Measurements from ENCODE around the gene SNCAIP.

The SNCAIP gene

DNA sequence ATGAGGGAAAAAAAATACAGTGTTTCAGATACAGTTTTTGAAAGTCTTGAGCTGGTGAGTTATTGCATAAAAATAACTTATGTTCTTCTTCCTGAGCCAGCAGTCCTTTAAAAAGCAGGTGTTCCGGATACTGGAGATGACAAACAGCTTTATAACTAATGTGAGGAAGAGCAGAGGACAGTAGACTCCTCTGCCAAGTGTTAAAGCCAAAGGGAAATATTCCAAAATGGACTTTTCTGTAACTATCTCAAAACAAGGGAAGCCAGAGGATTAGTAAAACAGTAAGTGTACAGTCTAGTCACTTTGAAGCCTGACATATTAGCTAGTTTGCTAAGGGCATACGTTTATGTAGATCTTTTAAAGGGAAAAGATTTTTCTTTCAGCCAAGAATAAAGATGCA, 11.0 kb upstream of the SNCAIP start:
- TF ChIP-seq, protein P1, sequence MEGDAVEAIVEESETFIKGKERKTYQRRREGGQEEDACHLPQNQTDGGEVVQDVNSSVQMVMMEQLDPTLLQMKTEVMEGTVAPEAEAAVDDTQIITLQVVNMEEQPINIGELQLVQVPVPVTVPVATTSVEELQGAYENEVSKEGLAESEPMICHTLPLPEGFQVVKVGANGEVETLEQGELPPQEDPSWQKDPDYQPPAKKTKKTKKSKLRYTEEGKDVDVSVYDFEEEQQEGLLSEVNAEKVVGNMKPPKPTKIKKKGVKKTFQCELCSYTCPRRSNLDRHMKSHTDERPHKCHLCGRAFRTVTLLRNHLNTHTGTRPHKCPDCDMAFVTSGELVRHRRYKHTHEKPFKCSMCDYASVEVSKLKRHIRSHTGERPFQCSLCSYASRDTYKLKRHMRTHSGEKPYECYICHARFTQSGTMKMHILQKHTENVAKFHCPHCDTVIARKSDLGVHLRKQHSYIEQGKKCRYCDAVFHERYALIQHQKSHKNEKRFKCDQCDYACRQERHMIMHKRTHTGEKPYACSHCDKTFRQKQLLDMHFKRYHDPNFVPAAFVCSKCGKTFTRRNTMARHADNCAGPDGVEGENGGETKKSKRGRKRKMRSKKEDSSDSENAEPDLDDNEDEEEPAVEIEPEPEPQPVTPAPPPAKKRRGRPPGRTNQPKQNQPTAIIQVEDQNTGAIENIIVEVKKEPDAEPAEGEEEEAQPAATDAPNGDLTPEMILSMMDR (conservative IDR thresholded peaks at IDR 0.05): no peak
- H3K27ac ChIP-seq: no peak overlapping the region

DNA sequence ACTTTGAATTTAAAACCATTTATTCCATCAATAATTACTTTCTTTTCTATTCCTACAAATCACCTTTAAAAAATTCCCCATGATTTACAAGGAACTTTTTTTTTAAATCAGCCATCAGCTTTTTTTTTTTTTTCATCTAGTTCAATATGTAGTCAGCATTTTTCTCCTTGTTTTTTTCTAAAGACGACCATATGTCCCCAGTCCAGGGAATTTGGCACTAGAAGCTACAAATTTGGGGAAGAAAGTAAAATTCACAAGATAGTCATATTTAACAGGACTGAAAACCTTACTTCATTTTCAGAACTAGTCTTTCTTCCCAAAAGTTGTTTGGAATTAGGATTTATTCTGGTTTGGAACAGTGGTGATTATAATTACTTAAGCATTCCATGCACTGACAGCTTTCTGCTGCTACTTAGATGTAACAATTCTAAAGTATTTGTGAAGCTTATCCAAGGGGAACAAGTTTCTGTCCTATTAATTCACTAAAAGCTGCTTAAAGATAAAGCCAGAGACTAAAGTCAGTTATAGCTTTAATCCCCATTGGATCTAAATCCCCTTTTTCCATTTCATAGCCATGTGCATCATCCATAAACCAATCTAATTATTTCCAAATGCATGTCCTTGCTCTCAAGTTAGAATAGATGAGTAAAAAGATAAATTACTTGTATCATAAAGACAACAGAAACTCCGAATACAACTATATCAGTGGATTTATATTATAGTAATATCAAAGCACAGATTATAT, 7.4 kb upstream of the SNCAIP start:
- TF ChIP-seq, protein P1 (conservative IDR thresholded peaks at IDR 0.05): no peak
- no peak overlapping the region for H3K27ac ChIP-seq

DNA sequence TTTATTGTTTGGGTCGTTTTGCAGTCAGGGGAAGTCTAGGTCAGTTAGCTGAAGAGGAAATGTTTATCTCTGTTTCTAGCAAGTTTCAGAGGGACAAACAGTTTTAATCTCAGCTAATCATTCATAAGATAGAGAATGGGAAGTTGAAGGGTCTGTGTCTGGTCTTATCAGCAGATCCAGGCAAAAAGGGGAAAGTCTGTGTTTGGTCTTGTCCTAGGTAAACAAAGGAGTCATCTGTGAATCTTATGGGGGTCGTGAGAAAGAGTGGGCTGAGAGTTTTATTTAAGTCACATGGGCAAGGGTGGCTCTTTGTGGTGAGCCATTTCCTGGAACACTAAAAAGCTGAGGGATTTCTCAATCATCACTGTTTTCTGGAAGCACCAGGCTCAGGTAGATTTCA, 5.6 kb upstream of the SNCAIP start:
- no peak overlapping the region for H3K27ac ChIP-seq
- TF ChIP-seq, protein P1 (conservative IDR thresholded peaks at IDR 0.05): no peak

DNA sequence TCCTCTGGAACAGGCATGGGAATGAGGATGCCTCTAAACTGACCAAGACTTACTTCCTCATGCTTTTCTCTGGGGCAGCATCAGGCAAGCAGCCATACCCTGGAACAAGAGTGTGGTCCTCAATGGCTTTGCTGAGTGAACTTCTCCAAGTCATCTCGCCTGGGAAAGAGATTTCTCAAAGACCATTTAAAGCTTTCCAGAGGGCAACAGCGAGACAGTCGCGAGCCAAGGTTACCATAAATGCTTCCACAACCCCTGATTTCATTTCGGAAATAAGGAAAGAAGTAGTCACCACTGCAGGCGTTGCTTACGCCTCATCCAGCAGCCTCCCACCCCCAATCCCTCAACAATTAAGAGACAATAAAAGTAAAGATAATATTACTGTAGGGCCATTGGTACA, 1.1 kb upstream of the SNCAIP start:
- no peak overlapping the region for H3K27ac ChIP-seq
- TF ChIP-seq, protein P1 (conservative IDR thresholded peaks at IDR 0.05): no peak

DNA sequence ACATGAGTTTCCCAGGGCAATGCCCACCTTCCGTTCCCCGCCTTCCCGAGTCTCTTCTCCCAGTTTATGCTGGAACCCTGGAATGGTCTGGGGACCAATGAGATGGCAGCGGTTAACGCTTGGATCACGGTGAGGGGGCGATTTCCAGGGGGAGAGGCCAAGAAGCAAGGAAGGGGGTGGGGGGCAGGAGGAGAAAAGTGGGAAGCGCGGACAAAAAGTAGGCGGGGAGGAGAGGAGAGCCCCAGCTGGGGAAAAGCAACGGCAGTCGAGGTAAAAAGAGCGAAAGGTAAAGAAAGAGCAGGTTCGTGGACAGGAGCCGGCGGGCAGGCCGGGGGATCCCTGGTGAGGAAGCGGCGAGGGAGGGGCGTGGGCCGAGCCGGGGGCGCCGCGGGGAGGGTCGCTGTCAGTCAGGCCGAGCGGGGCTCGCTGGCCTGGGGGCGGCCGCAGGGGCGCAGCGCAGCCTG, 508 bp upstream of the SNCAIP start:
- TF ChIP-seq, protein P1 (conservative IDR thresholded peaks at IDR 0.05): no peak
- H3K27ac ChIP-seq: no peak overlapping the region

GRCh38 chr5:122312591-122313406, 762 bp downstream of the SNCAIP start:
- no peak overlapping the region for H3K27ac ChIP-seq
- TF ChIP-seq, protein P1 (conservative IDR thresholded peaks at IDR 0.05): no peak

DNA sequence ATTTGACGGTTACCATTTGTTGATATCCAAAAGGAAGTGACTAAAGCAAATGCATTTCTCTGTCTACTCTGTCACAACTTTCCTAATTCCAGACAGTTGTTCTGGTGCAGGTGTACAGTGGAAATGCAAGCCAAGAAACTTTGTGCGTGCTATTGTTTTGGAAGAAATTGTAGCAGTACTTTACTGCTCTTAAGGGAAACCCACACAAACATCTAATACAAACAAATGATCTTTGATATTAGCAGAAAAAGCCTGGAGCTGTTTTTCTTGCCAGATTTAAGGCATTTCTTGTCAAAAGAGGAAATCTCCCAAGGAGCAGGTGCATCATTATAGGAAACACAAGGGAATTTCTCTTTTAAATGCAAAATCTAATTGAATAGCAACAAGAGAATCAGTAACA, 2.0 kb downstream of the SNCAIP start:
- TF ChIP-seq, protein P1 (conservative IDR thresholded peaks at IDR 0.05): no peak
- H3K27ac ChIP-seq: no peak overlapping the region
